Endometrial microvascular endothelial cells (primary cell): ENCODE data around the gene GREM2. TPM values are rescaled to one million over a fixed set of nuclear protein-coding genes. Genes with fewer than 3 reads are reported as not detected.

Source experiments
- in situ Hi-C: cut with HindIII; loops from 2 replicates; pipeline ENCODE4 v1.10.0; 2017; ENCODE audit warnings: low sequenced_read_pairs, low pct_unique_long_range_greater_than_20kb; ENCODE audit errors: inconsistent ontology term
- total RNA-seq: library from RNA; depleted of rRNA; stranded (reverse); fragments of >200 nt; gene quantifications from one replicate; pipeline ENCODE4 v1.2.3, GENCODE V29; 2015; ENCODE audit errors: inconsistent ontology term

GREM2 gene
- total RNA-seq = not detected

DNA sequence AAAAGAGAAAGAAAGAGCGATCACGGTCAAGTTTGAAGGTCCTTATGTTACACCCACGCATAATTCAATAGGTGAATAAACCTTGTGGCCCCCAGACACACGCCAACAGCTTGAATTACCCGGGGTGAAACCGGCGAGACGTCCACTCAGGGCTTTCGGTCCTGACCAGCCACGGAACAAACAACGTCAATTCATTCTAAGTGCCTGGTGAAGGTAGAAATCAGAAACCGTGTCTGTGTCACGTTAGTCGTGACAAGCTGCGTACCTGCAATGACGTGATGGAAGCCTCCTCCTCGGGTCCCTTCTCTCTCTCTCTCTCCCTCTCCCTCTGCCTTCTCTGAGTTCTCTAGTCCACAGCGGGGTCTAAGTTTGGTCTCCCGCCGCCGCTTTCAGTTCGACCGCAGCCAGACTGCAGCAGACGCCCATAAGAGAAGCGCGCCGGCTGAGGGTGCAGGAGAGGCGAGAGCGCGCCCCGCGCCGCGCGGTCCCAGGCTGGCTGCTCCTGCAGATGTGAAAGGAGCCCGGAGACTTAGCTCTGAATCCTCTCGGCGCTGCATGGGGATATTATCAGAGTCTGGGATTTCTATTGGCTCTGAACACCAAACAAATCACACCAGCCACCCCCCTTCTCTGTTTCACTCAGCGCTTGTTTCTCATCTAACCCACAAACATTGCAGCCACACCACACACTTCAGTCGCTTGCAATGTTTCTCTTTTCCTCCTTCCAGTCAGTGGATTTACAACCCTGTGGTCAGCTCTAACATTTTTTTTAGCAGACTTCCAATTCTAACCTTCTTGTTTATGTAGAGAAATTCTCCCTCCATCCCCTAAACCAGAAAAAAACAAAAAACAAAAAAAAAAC, at the start of gene GREM2:
Gene GREM2, minus strand, starts transcription at position 537 of the 862 bp plus-strand sequence. CDS start 118,680 bp downstream, outside the sequence.
- in situ Hi-C loops = no loop called here

DNA sequence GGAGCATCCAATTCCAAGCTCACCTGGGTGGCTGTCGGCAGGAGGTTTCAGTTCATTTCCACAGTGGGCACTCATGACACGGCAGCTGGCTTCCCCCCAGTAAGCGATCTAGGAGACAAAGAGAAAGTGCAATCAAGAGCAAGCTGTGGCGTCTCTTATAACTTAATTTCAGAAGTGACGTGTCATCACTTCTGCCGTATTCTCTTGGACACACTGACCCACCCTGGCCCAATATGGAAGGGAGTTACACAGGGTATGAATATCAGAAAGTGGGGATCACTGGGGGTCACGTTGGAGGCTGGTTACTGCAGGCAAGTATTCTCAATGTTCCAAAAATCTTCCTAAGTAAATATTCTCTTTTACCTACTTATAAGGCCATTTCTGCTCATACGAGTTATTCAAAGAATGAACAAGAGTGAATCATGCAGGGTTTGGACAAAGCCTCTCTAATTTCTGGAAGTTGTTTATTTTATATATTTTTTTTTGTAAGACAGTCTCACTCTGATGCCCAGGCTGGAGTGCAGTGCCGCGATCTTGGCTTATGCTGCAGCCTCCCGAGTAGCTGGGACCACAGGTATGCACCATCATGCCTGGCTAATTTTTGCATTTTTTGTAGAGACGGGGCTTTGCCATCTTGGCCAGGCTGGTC, 46.5 kb upstream of the GREM2 start:
- in situ Hi-C loops = no loop called here

DNA sequence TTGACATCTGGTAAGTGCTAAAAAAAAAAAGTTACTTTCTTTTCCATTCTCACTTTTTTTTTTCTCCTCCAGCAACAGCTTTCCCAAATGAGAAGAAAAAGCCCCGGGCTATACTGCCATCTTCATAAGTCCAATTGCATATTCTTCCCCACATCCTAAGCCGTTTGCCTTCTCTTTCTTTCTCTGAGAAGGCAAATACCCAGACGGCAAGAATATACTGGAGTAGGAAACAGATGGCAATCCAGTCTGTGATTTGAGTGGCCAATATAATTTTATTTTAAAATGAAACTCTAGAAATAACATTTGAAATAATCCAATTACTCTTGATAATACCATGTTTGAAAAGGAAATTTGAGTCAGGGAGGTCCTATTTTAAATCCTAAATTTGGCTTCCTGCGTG, 44.6 kb upstream of the GREM2 start:
- in situ Hi-C loops = no loop called here

DNA sequence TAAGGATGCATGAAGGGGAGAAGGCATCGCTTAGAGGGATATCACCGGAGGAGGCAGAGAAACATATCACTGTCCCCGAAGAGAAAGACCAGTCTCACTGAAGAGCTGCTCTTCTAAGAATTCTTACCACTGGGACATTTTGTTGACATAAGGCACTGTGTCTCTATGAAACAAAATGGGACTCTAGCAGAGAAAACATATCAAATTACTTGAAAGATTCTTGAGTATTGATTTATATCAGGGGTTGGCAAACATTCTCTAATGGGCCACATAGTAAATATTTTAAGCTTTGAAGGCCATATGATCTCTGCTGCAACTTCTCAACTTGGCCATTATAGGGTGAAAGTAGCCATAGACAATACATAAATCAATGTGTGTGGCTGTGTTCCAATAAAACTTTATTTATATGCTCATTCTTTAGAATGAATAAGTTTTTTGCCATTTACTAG, 41.0 kb upstream of the GREM2 start:
- in situ Hi-C loops = no loop called here

DNA sequence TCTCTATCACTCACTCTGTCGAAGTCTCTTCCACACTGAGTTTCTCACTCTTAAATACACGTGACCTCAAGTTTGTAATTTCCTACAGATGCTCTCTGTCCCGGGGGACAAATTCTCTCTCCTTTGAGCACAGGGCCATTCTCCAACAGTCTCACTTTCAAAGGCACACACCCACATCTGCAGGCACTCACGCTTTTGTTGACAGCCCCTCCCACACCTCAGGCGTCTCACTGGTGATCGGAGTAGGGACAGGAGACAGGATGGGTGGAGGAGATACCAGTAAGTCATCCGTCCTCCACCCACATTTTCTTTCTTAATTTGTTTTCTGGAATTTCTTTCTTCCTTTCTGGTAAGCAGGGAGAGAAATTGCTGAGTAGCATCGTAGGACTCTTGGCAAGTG, 40.6 kb upstream of the GREM2 start:
- in situ Hi-C loops = no loop called here

DNA sequence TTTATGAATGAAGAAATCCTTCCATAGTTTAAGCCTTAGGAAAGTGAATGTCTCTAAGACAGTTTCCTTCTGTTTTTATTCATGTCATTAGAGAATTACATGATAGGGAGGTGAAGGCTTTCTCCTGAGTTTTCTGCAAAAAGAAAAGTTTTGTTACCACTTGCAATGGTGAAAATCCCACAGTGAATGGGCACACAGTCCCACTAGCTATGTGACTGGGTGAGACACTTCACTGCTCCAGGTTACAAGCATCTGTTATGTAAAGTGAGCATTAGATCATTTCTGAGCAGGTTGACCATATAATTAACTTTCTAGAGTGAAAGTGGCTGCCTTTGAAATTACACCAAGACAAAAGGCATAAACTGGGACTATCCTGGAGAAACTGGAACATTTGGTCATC, 38.9 kb upstream of the GREM2 start:
- in situ Hi-C loops = no loop called here

DNA sequence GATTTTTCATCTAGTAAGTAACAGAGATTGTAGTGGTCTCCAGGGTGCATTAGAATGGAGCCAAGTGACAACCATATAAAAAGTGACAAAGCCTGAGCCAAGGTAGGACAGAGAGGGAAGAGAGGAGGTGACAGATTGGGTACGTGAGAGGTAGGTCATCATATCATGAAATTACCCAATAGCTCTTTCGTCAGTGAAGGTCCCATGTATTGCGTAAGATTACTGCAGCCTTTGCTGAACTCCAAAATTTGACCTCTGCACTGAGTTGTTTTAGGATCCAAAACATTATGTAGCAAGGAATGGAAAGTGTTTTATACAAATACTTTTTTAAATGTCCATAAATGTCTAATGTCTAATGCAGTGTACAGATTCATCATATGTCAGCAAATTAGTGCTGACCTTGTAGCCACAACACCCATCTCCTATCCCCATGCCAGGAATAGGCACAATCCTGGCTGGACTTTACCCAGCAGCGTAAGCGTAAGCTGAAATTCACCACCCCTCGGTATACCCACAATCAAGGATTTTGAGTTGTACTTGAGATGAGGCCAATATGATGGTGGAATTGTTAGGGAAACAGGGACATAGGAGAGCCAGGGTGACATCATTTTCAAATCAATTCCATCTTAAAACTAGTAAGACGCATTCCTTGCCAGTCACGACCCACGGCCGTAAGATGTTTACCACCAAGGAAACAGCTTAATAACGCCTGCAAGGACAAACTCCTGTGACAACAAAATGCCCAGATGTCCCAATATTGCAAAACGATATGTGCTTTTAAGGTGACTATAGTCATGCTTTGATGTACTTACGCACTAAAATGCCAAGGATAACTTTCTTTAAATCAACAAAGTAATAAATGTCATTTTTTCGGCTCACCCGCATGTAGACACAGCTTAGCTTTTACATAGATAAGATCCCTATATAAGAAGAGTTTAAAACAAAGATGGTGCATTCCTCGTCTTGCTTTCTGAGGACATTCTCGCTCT, 38.1 kb upstream of the GREM2 start:
- in situ Hi-C loops = no loop called here

DNA sequence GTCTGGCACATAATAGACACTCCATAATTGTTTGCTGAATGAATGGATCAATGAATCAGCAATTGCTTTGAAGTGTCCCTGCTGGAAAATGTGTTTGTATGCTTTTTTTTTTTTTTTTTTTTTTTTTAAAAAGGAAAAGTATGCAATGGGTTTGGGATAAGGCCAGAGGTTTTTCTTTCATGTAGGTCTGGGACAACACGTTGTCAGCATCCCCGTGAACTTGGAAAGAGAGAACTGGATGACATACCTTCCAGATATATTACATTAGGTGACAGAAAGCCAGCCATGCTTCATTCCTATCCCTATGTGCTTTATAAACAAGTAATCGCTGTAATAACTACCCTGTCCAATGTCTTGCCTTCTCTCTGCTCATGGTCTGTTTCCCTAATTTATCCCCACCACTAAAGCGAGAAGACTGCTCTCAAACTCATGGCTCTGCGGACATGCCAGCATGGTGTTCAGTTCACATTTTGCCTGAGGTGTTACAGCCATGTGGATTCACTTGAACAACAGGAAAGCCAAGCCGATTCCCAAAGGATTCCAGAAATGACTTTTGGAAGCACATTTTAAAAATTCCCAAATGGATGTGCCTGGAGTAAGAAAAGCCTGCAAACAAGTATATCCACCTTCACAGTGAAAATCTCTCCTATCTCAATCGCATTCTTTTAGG, 34.8 kb upstream of the GREM2 start:
- in situ Hi-C loops = no loop called here

DNA sequence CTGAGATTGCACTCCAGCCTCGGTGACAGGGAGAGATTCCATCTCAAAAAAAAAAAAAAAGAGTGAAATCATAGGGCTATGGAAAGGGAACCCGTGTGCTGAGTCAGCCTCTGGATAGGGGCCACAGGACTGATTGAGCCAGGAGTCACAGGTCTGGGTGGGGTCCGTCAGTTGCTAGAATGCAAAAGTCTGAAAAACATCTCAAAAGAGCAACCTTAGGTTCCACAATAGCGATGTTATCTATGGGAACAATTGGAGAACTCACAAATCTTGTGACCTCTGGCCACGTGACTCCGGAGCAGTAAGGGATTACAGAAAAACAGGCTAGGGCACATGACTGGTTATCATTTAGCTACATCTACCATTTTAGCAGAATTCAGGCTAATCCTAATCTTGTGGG, 32.8 kb upstream of the GREM2 start:
- in situ Hi-C loops = no loop called here

DNA sequence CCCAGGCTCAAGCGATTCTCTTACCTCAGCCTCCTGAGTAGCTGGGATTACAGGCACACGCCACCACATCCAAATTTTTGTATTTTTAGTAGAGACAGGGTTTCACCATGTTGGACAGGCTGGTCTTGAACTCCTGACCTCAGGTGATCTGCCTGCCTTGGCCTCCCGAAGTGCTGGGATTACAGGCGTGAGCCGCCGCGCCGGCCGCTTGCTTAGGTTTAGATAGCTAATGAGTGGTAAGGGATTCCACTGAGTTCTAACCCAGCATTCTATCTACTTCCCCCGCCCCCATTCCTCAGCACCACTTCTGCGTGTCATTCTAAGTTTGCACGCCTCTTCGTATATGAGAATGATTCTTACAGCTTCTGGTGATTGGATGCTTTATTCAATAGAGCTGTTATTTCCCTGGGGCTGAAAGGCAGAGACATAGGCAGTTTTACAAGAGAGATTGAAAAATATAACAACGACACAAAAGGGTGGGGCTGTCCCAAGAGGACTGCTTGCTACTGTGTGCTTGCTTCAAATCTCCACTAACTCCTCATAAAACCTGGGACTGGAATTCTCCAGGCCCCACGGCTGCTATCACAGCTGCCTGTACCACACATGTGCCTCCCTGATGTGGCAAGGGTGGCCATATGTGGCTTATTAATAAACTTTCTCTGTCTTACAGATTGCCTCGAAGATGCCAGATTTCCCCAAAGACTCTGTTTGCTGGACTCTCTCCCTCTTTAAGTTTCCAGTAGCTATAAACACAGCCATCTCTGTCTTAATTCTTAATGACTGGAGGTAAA, 23.7 kb upstream of the GREM2 start:
- in situ Hi-C loops = no loop called here

DNA sequence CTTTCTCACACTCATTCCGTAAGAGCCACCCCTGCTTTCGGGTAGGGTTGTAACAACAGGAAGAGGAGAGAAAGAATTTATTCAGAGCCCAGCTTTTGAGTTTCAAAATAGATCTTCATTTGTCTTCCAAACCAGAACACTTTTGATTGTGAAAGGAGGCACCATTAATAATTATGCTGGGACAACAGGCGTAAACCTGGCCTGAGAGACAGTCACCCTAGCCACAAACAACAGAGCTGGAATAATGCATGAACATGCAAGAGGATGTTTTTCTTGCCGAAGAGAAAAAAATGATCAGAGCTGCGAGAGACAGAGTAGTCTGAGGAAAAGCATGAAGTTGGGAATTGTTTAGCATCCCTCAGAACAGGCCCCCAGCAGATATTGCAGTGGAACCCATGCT, 18.5 kb upstream of the GREM2 start:
- in situ Hi-C loops = no loop called here

DNA sequence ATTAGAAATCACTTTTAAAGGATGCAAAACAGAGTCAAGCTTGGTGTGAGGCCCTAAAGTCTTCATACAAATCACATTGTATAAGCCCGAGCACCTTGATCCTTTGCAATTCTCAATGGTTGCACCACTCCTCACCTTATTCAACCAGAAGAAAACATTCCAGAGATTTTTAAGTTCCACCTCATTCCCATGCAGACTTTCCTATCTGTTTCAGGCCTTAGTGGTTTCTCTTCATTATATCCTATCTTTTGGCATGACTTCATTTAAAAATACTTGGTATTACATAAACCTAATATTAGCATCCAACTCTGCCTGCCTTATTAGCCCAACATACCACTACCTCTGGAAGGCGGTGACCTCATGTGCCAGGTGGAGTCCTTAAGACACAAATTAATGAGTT, 9.3 kb upstream of the GREM2 start:
- in situ Hi-C loops = no loop called here

DNA sequence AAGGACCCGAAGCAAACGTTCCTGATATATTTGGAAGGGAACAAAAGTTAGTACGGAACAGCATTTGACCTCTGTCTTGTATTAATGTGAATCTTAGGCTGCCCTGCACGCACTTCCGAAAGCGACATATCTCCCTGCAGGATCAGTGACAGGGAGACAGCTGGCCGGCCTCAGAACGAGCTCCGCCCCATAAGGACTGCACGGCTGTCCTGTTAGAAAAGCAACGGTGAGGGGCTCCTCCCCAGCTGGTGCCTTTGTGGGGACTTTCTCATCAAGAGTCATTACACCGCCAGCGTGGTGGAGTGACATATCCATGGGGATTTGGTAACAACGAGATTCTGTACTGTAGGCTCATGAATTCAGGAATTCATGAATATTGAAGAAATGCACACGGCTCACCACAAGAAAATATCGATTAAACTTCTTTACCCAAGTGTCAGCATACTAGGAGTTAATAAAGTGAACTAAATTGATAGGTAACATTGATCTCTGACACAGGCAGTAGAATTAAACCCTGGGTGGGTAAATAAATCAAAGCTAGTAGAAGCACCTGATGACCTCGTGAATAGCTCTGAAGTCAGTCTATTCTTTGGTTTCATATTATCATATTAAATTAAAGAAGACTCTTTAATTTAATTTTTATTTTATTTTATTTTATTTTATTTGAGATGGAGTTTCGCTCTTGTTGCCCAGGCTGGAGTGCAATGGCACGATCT, 8.1 kb upstream of the GREM2 start:
- in situ Hi-C loops = no loop called here

DNA sequence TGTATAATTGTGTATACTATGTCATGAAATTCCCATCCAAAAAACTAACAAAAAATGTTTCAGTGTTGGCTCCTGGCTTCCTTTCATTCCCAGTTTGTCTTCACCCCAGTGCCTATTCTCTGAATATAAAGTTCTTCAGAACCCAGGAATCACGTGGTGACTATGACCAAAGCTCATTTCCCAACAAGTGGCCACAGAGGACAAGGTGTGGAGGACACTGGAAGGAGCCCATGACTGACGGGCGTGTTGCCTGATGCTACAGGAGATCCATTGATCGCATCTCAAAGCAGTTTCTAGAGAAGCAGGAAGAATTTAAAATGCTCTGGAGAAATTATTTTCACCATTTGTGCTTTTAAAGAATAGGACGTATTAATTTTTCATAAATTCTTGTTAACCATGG, 7.4 kb upstream of the GREM2 start:
- in situ Hi-C loops = no loop called here

DNA sequence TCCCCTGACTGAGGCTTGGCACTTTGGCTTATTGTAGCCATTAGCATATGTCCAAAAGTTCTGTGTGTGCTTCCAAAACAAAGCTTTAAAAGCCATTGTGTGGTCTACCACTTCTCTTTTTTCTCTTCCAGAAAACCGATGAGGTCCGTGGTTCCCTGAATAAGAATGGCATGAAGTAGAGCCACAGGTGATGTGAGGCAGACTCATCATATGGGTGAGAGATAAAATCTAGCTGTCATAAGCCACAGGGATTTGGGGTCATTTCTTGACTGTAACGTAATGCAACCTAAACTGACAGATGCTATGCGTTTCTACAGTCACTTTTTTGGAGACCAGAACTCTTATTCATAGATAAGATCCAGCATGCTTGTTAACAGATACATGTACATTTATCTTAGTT, 7.0 kb upstream of the GREM2 start:
- in situ Hi-C loops = no loop called here

DNA sequence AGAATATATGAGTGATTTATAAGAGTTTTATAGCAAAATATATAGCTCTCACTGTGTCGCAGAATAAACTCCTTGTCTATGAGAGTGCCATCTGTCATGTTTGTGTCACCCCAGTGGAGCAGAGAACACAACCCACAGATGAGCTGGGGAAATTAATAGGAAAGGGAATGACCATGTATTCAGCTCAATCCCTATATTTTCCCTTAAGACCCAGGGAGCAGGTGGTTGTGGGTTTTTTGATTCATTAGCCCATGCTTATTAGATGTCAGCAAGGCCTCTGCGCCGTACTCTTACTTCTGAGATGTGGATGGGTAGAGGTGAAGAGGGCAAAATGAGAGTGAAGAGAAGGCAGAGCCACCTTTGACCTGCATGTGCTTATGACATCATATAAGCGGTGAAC, 4.1 kb upstream of the GREM2 start:
- in situ Hi-C loops = no loop called here

DNA sequence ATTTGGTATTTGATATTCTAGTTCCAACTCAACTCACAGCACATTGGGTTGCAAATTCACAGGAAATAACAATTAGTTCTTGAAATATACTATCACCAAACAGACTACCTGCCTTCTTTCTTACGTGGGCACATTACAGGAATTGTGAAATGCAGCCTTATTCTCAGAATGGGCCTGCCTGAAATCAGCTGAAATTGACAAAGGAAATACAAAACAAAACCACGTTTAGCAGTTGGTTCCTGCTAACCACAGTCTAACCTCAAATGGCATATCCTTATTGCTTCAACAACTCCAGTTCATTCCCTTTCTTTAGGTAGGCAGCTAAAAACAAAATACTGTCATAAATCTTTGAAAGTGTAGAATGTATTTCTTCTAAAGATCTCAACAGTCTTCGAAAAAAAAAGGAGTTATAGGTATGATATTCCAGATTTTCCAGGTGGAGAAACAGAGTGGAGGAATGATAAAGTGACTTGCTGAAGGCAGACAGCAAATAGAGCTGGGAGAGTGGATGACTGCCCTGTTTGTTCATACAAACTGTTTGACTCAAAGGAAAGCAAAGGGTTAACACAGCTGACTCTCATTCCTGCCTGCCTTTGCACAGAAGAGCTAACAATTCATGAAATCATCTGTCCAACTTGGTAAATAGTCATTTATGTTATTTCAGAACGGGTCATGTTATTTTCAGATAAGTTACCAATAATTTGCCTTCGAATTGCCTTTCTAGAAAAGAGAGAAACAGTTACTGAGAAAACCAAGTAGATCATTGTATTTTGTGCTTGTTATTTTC, 1.6 kb upstream of the GREM2 start:
- in situ Hi-C loops = no loop called here
